Effector memory CD8-positive, alpha-beta T cell (primary cell): ENCODE results near the gene ISG15.
"Not testable (repeated sequence)": the region's sequence is repeated elsewhere in the genome, so short reads cannot be mapped to it uniquely, and the experiment has no call there.

Experiments
- ATAC-seq: fragments of 150-1000 bp; cut with Tn5 transposase; replicated peaks from 2 replicates; pipeline ENCODE4 v1.10.0; 2021; ENCODE audit warnings: mild to moderate bottlenecking, moderate library complexity
- DNase-seq, 3 experiments: peaks; one replicate each; pipeline ENCODE4 v3.0.0; 2021
- H3K27ac Mint-ChIP-seq, 2 donors: one replicate each; pipeline ENCODE4 v1.8.0; 2022; ENCODE audit warnings: mild to moderate bottlenecking in 2 of 2, mixed read lengths in 2 of 2, moderate library complexity in 2 of 2
- H3K27me3 Mint-ChIP-seq, 2 donors: one replicate each; pipeline ENCODE4 v1.8.0; 2022; ENCODE audit warnings: mixed read lengths in 2 of 2
- H3K36me3 Mint-ChIP-seq: one replicate; pipeline ENCODE4 v1.8.0; 2022; ENCODE audit warnings: mild to moderate bottlenecking, moderate library complexity, mixed read lengths; ENCODE audit not compliant: insufficient read depth
- H3K4me1 Mint-ChIP-seq, 2 donors: one replicate each; pipeline ENCODE4 v1.8.0; 2022; ENCODE audit warnings: low read depth in 2 of 2, mixed read lengths in 2 of 2
- H3K4me3 Mint-ChIP-seq, 2 donors: one replicate each; pipeline ENCODE4 v1.8.0; 2022; ENCODE audit warnings: mild to moderate bottlenecking in 2 of 2, mixed read lengths in 2 of 2, moderate library complexity in 2 of 2
- H3K9me3 Mint-ChIP-seq, 2 donors: one replicate each; pipeline ENCODE4 v1.8.0; 2022; ENCODE audit warnings: mixed read lengths in 2 of 2

ISG15 gene

DNA sequence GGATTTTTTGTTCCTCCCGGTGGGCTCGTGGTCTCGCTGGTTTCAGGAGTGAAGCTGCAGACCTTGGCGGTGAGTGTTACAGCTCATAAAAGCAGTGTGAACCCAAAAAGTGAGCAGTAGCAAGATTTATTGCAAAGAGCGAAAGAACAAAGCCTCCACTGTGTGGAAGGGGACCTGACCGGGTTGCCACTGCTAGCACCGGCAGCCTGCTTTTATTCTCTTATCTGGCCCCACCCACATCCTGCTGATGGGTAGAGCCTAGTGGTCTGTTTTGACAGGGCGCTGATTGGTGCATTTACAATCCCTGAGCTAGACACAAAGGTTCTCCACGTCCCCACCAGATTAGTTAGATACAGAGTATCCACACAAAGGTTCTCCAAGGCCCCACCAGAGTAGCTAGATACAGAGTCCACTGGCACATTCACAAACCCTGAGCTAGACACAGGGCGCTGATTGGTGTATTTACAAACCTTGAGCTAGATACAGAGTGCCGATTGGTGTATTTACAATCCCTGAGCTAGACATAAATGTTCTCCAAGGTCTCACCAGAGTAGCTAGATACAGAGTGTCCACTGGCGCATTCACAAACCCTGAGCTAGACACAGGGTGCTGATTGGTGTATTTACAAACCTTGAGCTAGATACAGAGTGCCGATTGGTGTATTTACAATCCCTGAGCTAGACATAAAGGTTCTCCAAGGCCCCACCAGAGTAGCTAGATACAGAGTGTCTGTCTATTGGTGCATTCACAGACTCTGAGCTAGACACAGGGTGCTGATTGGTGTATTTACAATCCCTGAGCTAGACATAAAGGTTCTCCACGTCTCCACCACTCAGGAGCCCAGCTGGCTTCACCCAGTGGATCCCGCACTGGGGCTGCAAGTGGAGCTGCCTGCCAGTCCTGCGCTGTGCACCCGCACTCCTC, 4.4 kb downstream of the ISG15 start:
- H3K36me3 Mint-ChIP-seq, DNase-seq, H3K27me3 Mint-ChIP-seq, ATAC-seq, H3K27ac Mint-ChIP-seq, H3K9me3 Mint-ChIP-seq: not testable (repeated sequence)
- H3K4me3 Mint-ChIP-seq: peak overlapping the region in 1 of 2 donors; percentile 23
- peaks cover 19 to 20% of the 10 kb centered on the region in 2 donors for H3K4me1 Mint-ChIP-seq

DNA sequence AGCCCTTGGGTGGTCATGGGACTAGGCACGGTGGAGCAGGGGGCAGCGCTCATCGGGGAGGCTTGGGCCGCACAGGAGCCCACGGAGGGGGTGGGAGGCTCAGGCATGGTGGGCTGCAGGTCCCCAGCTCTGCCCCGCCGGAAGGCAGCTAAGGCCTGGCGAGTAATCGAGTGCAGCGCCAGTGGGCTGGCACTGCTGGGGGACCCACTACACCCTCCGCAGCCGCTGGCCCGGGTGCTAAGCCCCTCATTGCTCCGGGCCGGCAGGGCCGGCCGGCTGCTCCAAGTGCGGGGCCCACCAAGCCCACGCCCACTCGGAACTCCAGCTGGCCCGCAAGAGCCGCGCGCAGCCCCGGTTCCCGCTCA, 5.0 kb downstream of the ISG15 start:
- H3K36me3 Mint-ChIP-seq, ATAC-seq, H3K9me3 Mint-ChIP-seq, H3K27ac Mint-ChIP-seq, DNase-seq: not testable (repeated sequence)
- H3K27me3 Mint-ChIP-seq: peaks cover 4 to 14% of the 10 kb centered on the region in 2 donors
- peak overlapping the region in 1 of 2 donors; percentile 23 for H3K4me3 Mint-ChIP-seq
- peaks cover 13 to 18% of the 10 kb centered on the region in 2 donors for H3K4me1 Mint-ChIP-seq

GRCh38 chr1:1019122-1019999, 6.1 kb downstream of the ISG15 start:
- H3K4me3 Mint-ChIP-seq: peak overlapping the region; percentile 37 to 68
- ATAC-seq (peak; percentile 76), DNase-seq (peak; percentile 71 to 76 (median 73))
- no peaks in the 10 kb centered on the region for H3K9me3 Mint-ChIP-seq
- peaks cover 4 to 17% of the 10 kb centered on the region in 2 donors for H3K27me3 Mint-ChIP-seq
- peaks cover 3% of the 10 kb centered on the region for H3K36me3 Mint-ChIP-seq
- H3K4me1 Mint-ChIP-seq: peaks cover 2 to 8% of the 10 kb centered on the region in 2 donors
- H3K27ac Mint-ChIP-seq: no peak overlapping the region

- Mint-ChIP-seq H3K27me3 (peaks cover 4 to 17% of the 10 kb centered on the region in 2 donors), H3K4me1 (peaks cover 0 to 5% of the 10 kb centered on the region in 2 donors), H3K27ac (no peak within 1 kb of the TSS), H3K9me3 (no peaks in the 10 kb centered on the region), H3K36me3 (peaks cover 3% of the 10 kb centered on the region), H3K4me3 (peak within 1 kb of the TSS; percentile 67 to 68)
- DNase-seq (no peak), ATAC-seq (peak; percentile 32)
Measured at GRCh38 chr1:1020000-1020404, 6.7 kb downstream of the ISG15 start, which contains the start of gene AGRN. AGRN (plus strand) TSS chr1:1020120; CDS start chr1:1020173, 53 bp downstream.

DNA sequence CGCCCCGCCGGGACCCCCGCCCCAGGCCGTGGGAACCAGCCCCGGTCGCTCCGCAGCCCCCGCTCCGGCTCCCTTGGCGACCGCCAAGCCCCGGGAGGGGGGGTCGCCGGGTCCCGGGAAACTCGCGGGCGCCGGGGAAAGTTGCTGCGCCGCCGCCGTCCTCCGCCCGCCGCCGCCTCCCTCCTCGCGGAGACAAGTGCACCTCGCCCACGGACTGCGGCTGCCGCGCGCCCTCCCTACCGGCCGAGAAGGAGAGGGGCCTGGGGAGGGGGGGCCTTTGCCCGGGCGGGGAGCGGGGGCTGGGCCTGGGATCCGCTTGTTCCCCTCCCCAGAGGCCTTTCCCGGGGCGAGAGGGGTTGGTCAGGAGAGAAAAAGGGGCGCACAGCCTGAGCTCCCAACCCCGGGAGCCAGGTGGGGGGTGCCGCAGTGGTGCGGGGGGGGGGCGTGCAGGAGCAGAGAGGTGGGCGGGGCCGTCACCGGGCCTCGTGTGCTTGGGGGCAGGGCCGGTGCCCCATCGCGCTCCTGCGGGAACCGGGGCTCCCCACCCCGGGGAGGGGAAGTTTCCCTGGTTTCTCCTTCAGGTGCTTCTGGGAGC, 7.2 kb downstream of the ISG15 start:
- no peak for DNase-seq
- peak overlapping the region; percentile 61 to 67 for H3K4me3 Mint-ChIP-seq
- no peaks in the 10 kb centered on the region for H3K9me3 Mint-ChIP-seq
- no peak overlapping the region for H3K27ac Mint-ChIP-seq
- H3K36me3 Mint-ChIP-seq: peaks cover 3% of the 10 kb centered on the region
- ATAC-seq: no peak
- H3K27me3 Mint-ChIP-seq: peaks cover 4 to 17% of the 10 kb centered on the region in 2 donors
- peaks cover 0 to 5% of the 10 kb centered on the region in 2 donors for H3K4me1 Mint-ChIP-seq

- H3K27ac Mint-ChIP-seq: no peak overlapping the region
- no peak for ATAC-seq
- peaks cover 0 to 5% of the 10 kb centered on the region in 2 donors for H3K4me1 Mint-ChIP-seq
- peaks cover 3% of the 10 kb centered on the region for H3K36me3 Mint-ChIP-seq
- no peak for DNase-seq
- no peaks in the 10 kb centered on the region for H3K9me3 Mint-ChIP-seq
- H3K4me3 Mint-ChIP-seq: peak overlapping the region; percentile 60 to 62
- peaks cover 4 to 17% of the 10 kb centered on the region in 2 donors for H3K27me3 Mint-ChIP-seq
Measured at GRCh38 chr1:1021010-1021919, 8.0 kb downstream of the ISG15 start.

DNA sequence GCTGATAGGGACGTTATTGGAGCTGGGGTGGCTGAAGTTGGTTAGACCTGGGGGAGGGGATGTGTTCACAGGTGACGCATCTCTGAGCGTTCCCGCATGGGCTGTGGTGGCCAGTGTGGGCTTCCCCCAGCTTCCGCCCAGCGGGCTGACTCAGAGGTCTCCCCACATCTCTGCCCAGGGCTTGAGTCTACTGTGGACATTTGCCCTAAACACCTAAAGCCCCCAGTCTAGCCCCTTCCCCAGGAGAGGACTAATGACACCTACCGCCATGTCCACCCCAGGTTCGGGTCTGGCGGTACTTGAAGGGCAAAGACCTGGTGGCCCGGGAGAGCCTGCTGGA, 8.6 kb downstream of the ISG15 start:
- Mint-ChIP-seq H3K4me3 (no peak overlapping the region), H3K27me3 (peaks cover 4 to 17% of the 10 kb centered on the region in 2 donors), H3K4me1 (peaks cover 0 to 5% of the 10 kb centered on the region in 2 donors), H3K36me3 (peaks cover 3% of the 10 kb centered on the region), H3K9me3 (no peaks in the 10 kb centered on the region), H3K27ac (no peak overlapping the region)
- ATAC-seq (no peak), DNase-seq (no peak)

GRCh38 chr1:1022302-1023009, 9.2 kb downstream of the ISG15 start:
- Mint-ChIP-seq H3K4me1 (peaks cover 0 to under 1% of the 10 kb centered on the region in 2 donors), H3K4me3 (peak overlapping the region; percentile 20 to 38), H3K36me3 (peaks cover 3% of the 10 kb centered on the region), H3K27me3 (peaks cover 4 to 17% of the 10 kb centered on the region in 2 donors), H3K9me3 (no peaks in the 10 kb centered on the region), H3K27ac (peak overlapping the region in 1 of 2 donors; percentile 53)
- DNase-seq (no peak), ATAC-seq (no peak)

DNA sequence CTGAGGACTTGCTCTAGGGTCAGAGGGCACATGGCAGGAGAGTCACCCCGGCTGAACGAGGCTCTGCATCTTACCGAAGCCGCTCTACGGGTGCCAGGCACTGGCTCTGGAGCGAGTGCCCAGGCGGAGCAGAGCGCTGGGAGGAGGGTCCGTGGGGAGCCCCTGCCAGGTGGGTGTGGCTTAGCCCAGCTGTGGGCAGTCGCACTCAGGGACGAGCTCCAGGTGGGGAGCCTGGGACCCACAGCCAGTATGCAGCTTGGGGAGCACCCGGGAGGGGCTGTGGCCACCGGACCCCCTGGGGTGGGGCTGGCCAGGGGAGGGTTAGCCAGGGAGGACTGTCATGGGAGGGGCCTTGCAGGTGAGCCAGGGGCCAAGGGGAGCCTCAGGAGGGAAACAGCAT, 10.4 kb downstream of the ISG15 start:
- H3K27ac Mint-ChIP-seq: no peak overlapping the region
- H3K27me3 Mint-ChIP-seq: peaks cover 4 to 17% of the 10 kb centered on the region in 2 donors
- H3K4me1 Mint-ChIP-seq: no peaks in the 10 kb centered on the region
- DNase-seq (no peak), ATAC-seq (no peak)
- H3K9me3 Mint-ChIP-seq: no peaks in the 10 kb centered on the region
- peaks cover 3% of the 10 kb centered on the region for H3K36me3 Mint-ChIP-seq
- no peak overlapping the region for H3K4me3 Mint-ChIP-seq

GRCh38 chr1:1024149-1024770, 11.0 kb downstream of the ISG15 start:
- no peak overlapping the region for H3K27ac Mint-ChIP-seq
- peaks cover 4 to 17% of the 10 kb centered on the region in 2 donors for H3K27me3 Mint-ChIP-seq
- DNase-seq (no peak), ATAC-seq (no peak)
- no peak overlapping the region for H3K4me3 Mint-ChIP-seq
- H3K9me3 Mint-ChIP-seq: no peaks in the 10 kb centered on the region
- no peaks in the 10 kb centered on the region for H3K4me1 Mint-ChIP-seq
- peaks cover 3% of the 10 kb centered on the region for H3K36me3 Mint-ChIP-seq

DNA sequence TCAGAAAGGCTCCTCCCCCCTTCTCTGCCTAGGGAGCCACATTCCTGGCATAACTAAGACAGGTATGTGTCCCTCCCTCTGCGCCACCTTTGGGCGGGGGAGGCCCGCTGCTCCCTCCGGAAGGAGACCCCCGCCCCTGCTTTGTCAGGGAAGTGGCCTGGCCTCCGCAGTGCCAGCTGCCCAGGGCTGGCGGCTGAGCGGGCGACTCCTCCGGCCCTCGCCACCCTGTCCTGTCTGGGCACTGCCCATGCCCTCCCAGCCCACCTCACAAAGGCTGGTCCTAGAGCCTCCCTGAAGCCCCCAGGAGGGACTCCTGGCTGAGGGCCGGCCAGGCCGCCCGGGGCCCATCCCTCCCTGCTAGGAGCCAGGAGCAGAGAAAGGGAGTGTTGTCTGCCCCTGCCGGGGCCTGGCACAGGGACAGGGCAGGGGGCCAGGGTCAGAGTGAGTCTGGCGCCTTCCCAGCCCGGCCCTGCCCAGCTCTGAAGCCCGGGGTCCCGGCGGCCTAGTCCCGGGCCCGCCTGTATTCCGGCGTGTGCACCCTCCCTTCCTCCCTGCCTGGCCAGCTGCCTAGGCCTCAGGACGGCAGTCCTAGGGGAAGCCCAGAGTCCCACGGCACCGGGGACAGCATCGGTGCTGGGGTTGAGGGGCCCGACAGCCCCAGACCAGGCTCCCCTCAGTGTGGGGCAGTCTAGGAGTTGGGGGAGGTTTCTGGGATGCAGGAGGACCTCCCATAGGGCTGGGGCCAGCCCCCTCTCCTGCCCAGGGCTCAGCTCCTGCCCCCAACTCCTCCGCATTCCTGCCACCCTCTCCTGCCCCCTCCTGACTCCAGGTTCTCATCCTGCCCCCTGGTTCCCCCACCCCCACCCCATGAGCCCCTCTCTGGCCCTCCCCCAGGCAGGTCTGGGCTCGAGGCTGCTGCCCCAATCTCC, 11.7 kb downstream of the ISG15 start:
- Mint-ChIP-seq H3K27ac (no peak overlapping the region), H3K36me3 (peaks cover 3% of the 10 kb centered on the region), H3K9me3 (no peaks in the 10 kb centered on the region), H3K4me1 (no peaks in the 10 kb centered on the region), H3K4me3 (no peak overlapping the region), H3K27me3 (peaks cover 4 to 17% of the 10 kb centered on the region in 2 donors)
- ATAC-seq: no peak
- DNase-seq: no peak
